Calu3 (cell line): ENCODE results near the gene BOK. TPM values are rescaled to one million over a fixed set of nuclear protein-coding genes. Genes with fewer than 3 reads are reported as not detected.

Experiments used
- BruUV-seq: library from RNA; stranded (reverse); fragments of 400-500 nt; replicated peaks from 2 replicates; lab custom pipeline; 2021; lab: Mats Ljungman, UMichigan
- CTCF ChIA-PET: fragments of 300-600 bp; sonication (Branson Sonifier 250); formaldehyde crosslinking; loops from one replicate; lab custom pipeline; 2022; ENCODE audit warnings: antibody characterized with exemption; lab: Charles Lee
- DNase-seq: peaks from one replicate; pipeline ENCODE4 v3.0.0; 2022
- H3K27ac Mint-ChIP-seq: one replicate; pipeline ENCODE4 v1.8.0; 2022; ENCODE audit warnings: mixed read lengths; ENCODE audit not compliant: unreplicated experiment
- H3K27me3 Mint-ChIP-seq: one replicate; pipeline ENCODE4 v1.8.0; 2022; ENCODE audit warnings: mixed read lengths; ENCODE audit not compliant: unreplicated experiment
- H3K36me3 Mint-ChIP-seq: one replicate; pipeline ENCODE4 v1.8.0; 2022; ENCODE audit warnings: mild to moderate bottlenecking, moderate library complexity, mixed read lengths; ENCODE audit not compliant: insufficient read depth, unreplicated experiment
- H3K4me1 Mint-ChIP-seq: one replicate; pipeline ENCODE4 v1.8.0; 2022; ENCODE audit warnings: mild to moderate bottlenecking, low read depth, mixed read lengths; ENCODE audit not compliant: unreplicated experiment
- H3K4me3 Mint-ChIP-seq: one replicate; pipeline ENCODE4 v1.8.0; 2022; ENCODE audit warnings: mild to moderate bottlenecking, low read depth, moderate library complexity, mixed read lengths; ENCODE audit not compliant: unreplicated experiment
- H3K9me3 Mint-ChIP-seq: one replicate; pipeline ENCODE4 v1.8.0; 2022; ENCODE audit warnings: low read depth, mixed read lengths; ENCODE audit not compliant: unreplicated experiment
- CTCF ChIP-seq: fragments of 200-600 bp; IDR thresholded peaks from one replicate; pipeline ENCODE4 v1.8.0; 2022; ENCODE audit warnings: antibody characterized with exemption; ENCODE audit not compliant: unreplicated experiment
- intact Hi-C: fragments of 100-400 bp; cut with micrococcal nuclease; formaldehyde crosslinking; loops from one replicate; pipeline ENCODE4 v1.10.0; 2022; ENCODE audit not compliant: unreplicated experiment
- total RNA-seq: library from RNA; stranded (reverse); gene quantifications from 2 replicates; pipeline ENCODE4 v1.2.3, GENCODE V29; 2022

The BOK gene
- total RNA-seq, 1 experiment from 2014 or later: 30.1 TPM

- Mint-ChIP-seq H3K27me3 (peaks cover 29% of the 10 kb centered on the region), H3K4me1 (no peaks in the 10 kb centered on the region), H3K4me3 (no peak overlapping the region), H3K9me3 (no peaks in the 10 kb centered on the region), H3K36me3 (no peaks in the 10 kb centered on the region), H3K27ac (no peak overlapping the region)
- intact Hi-C loops: no loop called here
- CTCF ChIA-PET: no interaction called here
- no peak for TF ChIP-seq CTCF
- no TSS peak for BruUV-seq
- DNase-seq: no peak
These were observed 22.5 kb upstream of the BOK start for GRCh38 chr2:241535871-241536655.

- CTCF ChIA-PET: interaction anchor here (0.6 kb wide), 1 partner anchor 61 kb away, joined by 3 read pairs; no protein-coding TSS in a partner anchor
These were observed 19.5 kb upstream of the BOK start for GRCh38 chr2:241538838-241539615.

GRCh38 chr2:241539616-241540374 is 18.8 kb upstream of the BOK start:
- Mint-ChIP-seq H3K9me3 (no peaks in the 10 kb centered on the region), H3K4me1 (no peaks in the 10 kb centered on the region), H3K27ac (no peak overlapping the region), H3K36me3 (no peaks in the 10 kb centered on the region), H3K27me3 (peaks cover 13% of the 10 kb centered on the region), H3K4me3 (no peak overlapping the region)
- CTCF ChIA-PET: no interaction called here
- intact Hi-C loops: no loop called here
- no peak for TF ChIP-seq CTCF
- no TSS peak for BruUV-seq
- DNase-seq: no peak

More at GRCh38 chr2:241538838-241539615, 19.5 kb upstream of the BOK start:
- H3K4me1 Mint-ChIP-seq: no peaks in the 10 kb centered on the region
- no peak for TF ChIP-seq CTCF
- no TSS peak for BruUV-seq
- intact Hi-C loops: no loop called here
- H3K9me3 Mint-ChIP-seq: no peaks in the 10 kb centered on the region
- H3K36me3 Mint-ChIP-seq: no peaks in the 10 kb centered on the region
- H3K27me3 Mint-ChIP-seq: peaks cover 13% of the 10 kb centered on the region
- no peak overlapping the region for H3K4me3 Mint-ChIP-seq
- DNase-seq: no peak
- H3K27ac Mint-ChIP-seq: no peak overlapping the region

- H3K9me3 Mint-ChIP-seq: no peaks in the 10 kb centered on the region
- peaks cover 13% of the 10 kb centered on the region for H3K27me3 Mint-ChIP-seq
- DNase-seq: no peak
- CTCF ChIA-PET: no interaction called here
- H3K27ac Mint-ChIP-seq: no peak overlapping the region
- no TSS peak for BruUV-seq
- H3K36me3 Mint-ChIP-seq: no peaks in the 10 kb centered on the region
- H3K4me3 Mint-ChIP-seq: peak overlapping the region; percentile 63
- TF ChIP-seq CTCF: no peak
- H3K4me1 Mint-ChIP-seq: no peaks in the 10 kb centered on the region
- intact Hi-C loops: no loop called here
These were observed 18.2 kb upstream of the BOK start for GRCh38 chr2:241540401-241540770.
